ENCODE measurements around the gene OR11H12.
"Not testable (repeated sequence)": the region's sequence is repeated elsewhere in the genome, so short reads cannot be mapped to it uniquely, and the experiment has no call there.

- TF ChIP-seq CTCF (IDR thresholded peaks at IDR 0.05; ENCODE audit: low read depth, low read length, missing input control); YY1 (IDR thresholded peaks at IDR 0.05); NR2F2 (IDR thresholded peaks at IDR 0.05); JUND (IDR thresholded peaks at IDR 0.05); TAF1 (conservative IDR thresholded peaks at IDR 0.05); ATF3 (IDR thresholded peaks at IDR 0.05); RAD21 (IDR thresholded peaks at IDR 0.05): not testable (repeated sequence)
These were observed 25.8 kb downstream of the OR11H12 start for GRCh38 chr14:18626610-18627213.

Measured in liver (tissue), 3 donors.